Uterus (tissue), 2 donors: Measurements from ENCODE around the gene BPIFB4.

Source experiments
- POLR2A ChIP-seq, 2 donors: fragments of 450-650 bp; IDR thresholded peaks; one replicate each; pipeline ENCODE4 v1.6.1; 2016; ENCODE audit warnings: antibody characterized with exemption in 2 of 2, mild to moderate bottlenecking in 1 of 2, moderate library complexity in 1 of 2
- TF ChIP-seq, protein P1 (sequence below), 4 experiments: fragments of 200-600 bp in 2 of 4; fragments of 450-650 bp in 2 of 4; sonication (generic) in 2 of 4; IDR thresholded peaks; one replicate each; pipeline ENCODE4 v1.5.1; 2016 to 2019; ENCODE audit warnings: antibody characterized with exemption in 4 of 4, mild to moderate bottlenecking in 2 of 4, moderate library complexity in 1 of 4

GRCh38 chr20:33043731-33044181, 35.7 kb upstream of the BPIFB4 start:
- TF ChIP-seq, protein P1, sequence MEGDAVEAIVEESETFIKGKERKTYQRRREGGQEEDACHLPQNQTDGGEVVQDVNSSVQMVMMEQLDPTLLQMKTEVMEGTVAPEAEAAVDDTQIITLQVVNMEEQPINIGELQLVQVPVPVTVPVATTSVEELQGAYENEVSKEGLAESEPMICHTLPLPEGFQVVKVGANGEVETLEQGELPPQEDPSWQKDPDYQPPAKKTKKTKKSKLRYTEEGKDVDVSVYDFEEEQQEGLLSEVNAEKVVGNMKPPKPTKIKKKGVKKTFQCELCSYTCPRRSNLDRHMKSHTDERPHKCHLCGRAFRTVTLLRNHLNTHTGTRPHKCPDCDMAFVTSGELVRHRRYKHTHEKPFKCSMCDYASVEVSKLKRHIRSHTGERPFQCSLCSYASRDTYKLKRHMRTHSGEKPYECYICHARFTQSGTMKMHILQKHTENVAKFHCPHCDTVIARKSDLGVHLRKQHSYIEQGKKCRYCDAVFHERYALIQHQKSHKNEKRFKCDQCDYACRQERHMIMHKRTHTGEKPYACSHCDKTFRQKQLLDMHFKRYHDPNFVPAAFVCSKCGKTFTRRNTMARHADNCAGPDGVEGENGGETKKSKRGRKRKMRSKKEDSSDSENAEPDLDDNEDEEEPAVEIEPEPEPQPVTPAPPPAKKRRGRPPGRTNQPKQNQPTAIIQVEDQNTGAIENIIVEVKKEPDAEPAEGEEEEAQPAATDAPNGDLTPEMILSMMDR (IDR thresholded peaks at IDR 0.05), result no peak
- TF ChIP-seq POLR2A (IDR thresholded peaks at IDR 0.05), result no peak
